ENCODE results near the gene MTHFD1L. TPM values are rescaled to one million over a fixed set of nuclear protein-coding genes. Genes with fewer than 3 reads are reported as not detected.

The MTHFD1L gene
- total RNA-seq, 4 donors from 2014 or later, result 4.1 to 19.9 (median 16.6) TPM

DNA sequence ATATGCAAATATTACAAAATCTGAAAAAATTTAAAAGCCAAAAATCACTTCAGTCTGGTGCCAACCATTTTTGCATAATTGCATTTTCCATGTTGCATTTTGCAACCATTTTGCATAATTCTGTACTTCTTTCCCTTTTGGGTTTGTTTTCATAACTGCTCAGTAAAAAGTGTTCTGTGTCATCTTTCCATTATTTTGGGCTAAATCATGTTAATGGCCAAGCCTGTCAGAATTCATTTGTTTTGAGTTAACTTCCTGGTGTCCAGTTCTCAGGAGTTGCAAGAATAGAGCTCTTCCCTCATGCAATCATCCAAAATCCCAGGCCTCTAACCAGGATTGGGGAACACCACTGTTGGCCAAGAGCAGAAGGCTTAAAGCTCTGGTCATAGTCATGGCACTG lies 133.6 kb downstream of the MTHFD1L start:
- H3K36me3 ChIP-seq, result no peaks in the 10 kb centered on the region
- DNase-seq, result no peak
- no peak overlapping the region for H3K4me3 ChIP-seq
- no peaks in the 10 kb centered on the region for H3K27me3 ChIP-seq
- H3K9me3 ChIP-seq, result no peaks in the 10 kb centered on the region
- intact Hi-C loops (cut with DNase I; ENCODE audit: low total_unique reads), result no loop called here
- H3K4me1 ChIP-seq, result no peaks in the 10 kb centered on the region
- H3K27ac ChIP-seq, result no peak overlapping the region
- no peak for TF ChIP-seq POLR2A (IDR thresholded peaks at IDR 0.05)
- TF ChIP-seq, protein P1, sequence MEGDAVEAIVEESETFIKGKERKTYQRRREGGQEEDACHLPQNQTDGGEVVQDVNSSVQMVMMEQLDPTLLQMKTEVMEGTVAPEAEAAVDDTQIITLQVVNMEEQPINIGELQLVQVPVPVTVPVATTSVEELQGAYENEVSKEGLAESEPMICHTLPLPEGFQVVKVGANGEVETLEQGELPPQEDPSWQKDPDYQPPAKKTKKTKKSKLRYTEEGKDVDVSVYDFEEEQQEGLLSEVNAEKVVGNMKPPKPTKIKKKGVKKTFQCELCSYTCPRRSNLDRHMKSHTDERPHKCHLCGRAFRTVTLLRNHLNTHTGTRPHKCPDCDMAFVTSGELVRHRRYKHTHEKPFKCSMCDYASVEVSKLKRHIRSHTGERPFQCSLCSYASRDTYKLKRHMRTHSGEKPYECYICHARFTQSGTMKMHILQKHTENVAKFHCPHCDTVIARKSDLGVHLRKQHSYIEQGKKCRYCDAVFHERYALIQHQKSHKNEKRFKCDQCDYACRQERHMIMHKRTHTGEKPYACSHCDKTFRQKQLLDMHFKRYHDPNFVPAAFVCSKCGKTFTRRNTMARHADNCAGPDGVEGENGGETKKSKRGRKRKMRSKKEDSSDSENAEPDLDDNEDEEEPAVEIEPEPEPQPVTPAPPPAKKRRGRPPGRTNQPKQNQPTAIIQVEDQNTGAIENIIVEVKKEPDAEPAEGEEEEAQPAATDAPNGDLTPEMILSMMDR (IDR thresholded peaks at IDR 0.05), result no peak

DNA sequence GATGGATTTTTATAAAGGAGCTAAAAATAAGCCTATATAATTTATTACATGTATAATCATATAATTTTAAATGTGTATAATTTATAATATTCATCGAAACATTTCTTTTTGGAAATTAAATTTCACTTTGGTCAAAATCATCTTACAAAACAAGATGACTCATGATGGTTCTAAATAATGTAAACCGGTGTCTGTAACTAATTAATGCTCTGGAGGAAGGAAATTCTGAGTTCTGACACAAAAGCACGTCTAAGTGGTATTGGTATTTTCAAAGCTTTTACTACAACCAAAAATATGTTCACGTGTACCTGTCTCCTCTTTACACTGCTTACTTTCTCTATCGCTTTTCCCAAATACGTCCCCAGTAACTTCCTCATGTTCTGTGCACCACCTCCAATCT lies 134.1 kb downstream of the MTHFD1L start:
- Histone ChIP-seq H3K27ac (peak overlapping the region in 1 of 2 donors; percentile 56), H3K4me1 (no peaks in the 10 kb centered on the region), H3K9me3 (no peaks in the 10 kb centered on the region), H3K36me3 (no peaks in the 10 kb centered on the region), H3K27me3 (no peaks in the 10 kb centered on the region), H3K4me3 (no peak overlapping the region)
- intact Hi-C loops (cut with DNase I; ENCODE audit: low total_unique reads), result no loop called here
- DNase-seq, result no peak
- TF ChIP-seq, protein P1 (IDR thresholded peaks at IDR 0.05), result no peak
- no peak for TF ChIP-seq POLR2A (IDR thresholded peaks at IDR 0.05)

DNA sequence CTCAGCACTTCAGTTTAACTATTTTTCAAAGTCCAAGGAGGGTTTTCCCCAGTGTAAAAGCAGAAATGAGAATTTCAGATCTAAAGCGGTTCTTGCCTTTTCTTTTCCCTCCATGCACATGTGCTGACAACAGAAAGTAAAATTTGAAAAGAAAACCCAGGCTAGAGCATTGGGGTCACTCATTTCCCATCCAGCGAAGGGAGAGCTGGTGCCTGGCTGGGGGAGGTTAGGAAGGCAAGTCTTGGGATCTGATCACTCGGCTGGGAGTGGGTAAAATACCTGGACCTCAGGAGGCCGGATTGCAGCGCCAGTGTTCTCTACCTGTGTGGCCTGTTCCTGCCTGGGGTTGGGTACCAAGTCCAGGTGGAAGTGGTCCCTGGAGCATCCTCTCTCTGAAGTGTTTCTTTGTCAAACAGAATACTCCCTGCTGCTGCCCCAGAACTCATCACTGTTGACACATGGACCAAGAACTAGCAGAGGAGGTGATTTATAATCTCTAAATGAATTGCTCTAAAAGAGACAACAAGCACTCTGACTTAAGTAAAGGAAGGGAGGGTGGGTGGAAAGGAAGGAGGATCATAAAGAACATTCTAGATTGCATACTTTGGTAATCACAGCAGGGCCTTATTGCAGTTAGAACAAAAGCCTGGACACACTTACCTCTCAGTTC lies 136.0 kb downstream of the MTHFD1L start:
- TF ChIP-seq, protein P1 (IDR thresholded peaks at IDR 0.05), result no peak
- TF ChIP-seq POLR2A (IDR thresholded peaks at IDR 0.05), result no peak
- Histone ChIP-seq H3K36me3 (no peaks in the 10 kb centered on the region), H3K27me3 (no peaks in the 10 kb centered on the region), H3K9me3 (no peaks in the 10 kb centered on the region), H3K4me3 (no peak overlapping the region), H3K4me1 (no peaks in the 10 kb centered on the region), H3K27ac (peak overlapping the region; percentile 33 to 56)
- DNase-seq, result no peak
- intact Hi-C loops (cut with DNase I; ENCODE audit: low total_unique reads), result no loop called here

DNA sequence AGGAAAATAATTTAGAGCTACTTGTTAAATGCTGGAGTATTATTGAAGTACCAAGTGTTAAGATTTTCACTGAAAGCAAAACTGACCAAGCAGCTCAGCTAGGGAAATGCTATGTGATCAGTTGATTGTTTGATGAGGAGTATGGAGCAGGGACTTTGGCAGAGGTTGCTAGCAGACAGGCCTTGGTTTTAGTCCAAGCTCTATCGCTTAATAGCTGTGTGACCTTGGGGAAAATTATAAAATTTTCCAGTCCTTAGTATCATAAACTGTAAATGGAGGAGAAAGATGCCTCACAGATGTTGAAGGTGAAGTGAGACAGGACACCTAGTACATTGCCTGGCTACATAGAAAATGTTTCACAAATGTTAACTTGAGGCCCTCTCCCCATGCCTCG lies 136.6 kb downstream of the MTHFD1L start:
- Histone ChIP-seq H3K4me3 (no peak overlapping the region), H3K4me1 (no peaks in the 10 kb centered on the region), H3K27me3 (no peaks in the 10 kb centered on the region), H3K9me3 (no peaks in the 10 kb centered on the region), H3K27ac (peak overlapping the region; percentile 33 to 56), H3K36me3 (no peaks in the 10 kb centered on the region)
- DNase-seq, result no peak
- no peak for TF ChIP-seq POLR2A (IDR thresholded peaks at IDR 0.05)
- TF ChIP-seq, protein P1 (IDR thresholded peaks at IDR 0.05), result no peak
- intact Hi-C loops (cut with DNase I; ENCODE audit: low total_unique reads), result no loop called here

DNA sequence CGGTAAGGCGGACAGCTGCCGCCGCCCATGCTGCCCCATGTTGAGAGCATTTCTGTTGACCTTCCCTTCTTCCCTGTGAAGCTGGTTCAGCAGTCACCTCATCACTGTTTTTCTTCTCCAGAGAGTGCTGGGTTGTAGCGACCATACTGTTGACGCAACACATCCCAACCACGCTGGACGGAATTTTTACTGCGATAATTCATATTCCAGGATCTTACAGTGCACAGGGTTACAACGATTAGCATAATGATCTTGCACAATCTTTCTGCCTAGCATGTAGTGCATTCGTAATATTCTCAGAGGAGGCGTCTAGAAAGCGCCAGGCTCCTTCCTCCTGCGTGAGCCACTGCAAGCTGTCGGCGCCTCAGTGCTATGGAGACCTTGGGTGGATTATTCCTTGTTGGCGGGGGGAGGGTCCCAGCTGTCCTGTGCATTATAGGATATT lies 137.0 kb downstream of the MTHFD1L start:
- DNase-seq, result no peak
- H3K4me1 ChIP-seq, result no peaks in the 10 kb centered on the region
- H3K36me3 ChIP-seq, result no peaks in the 10 kb centered on the region
- intact Hi-C loops (cut with DNase I; ENCODE audit: low total_unique reads), result no loop called here
- no peaks in the 10 kb centered on the region for H3K9me3 ChIP-seq
- H3K27ac ChIP-seq, result peak overlapping the region in 1 of 2 donors; percentile 33
- TF ChIP-seq, protein P1 (IDR thresholded peaks at IDR 0.05), result no peak
- no peak for TF ChIP-seq POLR2A (IDR thresholded peaks at IDR 0.05)
- H3K4me3 ChIP-seq, result no peak overlapping the region
- H3K27me3 ChIP-seq, result no peaks in the 10 kb centered on the region
